GM12891 (cell line): Measurements from ENCODE around the gene DISP3.
"Not testable (repeated sequence)": the region's sequence is repeated elsewhere in the genome, so short reads cannot be mapped to it uniquely, and the experiment has no call there.

Experiments
- DNase-seq: peaks from one replicate; pipeline ENCODE4 v3.0.0; 2011; ENCODE audit warnings: low spot score; ENCODE audit not compliant: insufficient read length
- FAIRE-seq: peaks from 2 replicates; lab custom pipeline; 2011; peaks lifted over from hg19 to GRCh38; lab: Jason Lieb, UNC
- PAX5 ChIP-seq: IDR thresholded peaks from 2 replicates; pipeline ENCODE4 v1.6.1; 2011; ENCODE audit warnings: low read length, moderate library complexity, mild to moderate bottlenecking; ENCODE audit not compliant: insufficient read depth, severe bottlenecking
- POLR2A ChIP-seq: IDR thresholded peaks from 2 replicates; pipeline ENCODE4 v1.6.1; 2011; ENCODE audit warnings: low read depth, low read length, control low read depth
- POLR2AphosphoS5 ChIP-seq: IDR thresholded peaks from 2 replicates; pipeline ENCODE4 v1.6.1; 2011; ENCODE audit warnings: low read depth, low read length, control low read depth
- POU2F2 ChIP-seq: IDR thresholded peaks from 2 replicates; pipeline ENCODE4 v1.6.1; 2011; ENCODE audit warnings: low read depth, mild to moderate bottlenecking, control low read depth, low read length, moderate library complexity
- SPI1 ChIP-seq: IDR thresholded peaks from 2 replicates; pipeline ENCODE4 v1.6.1; 2011; ENCODE audit warnings: low read depth, low read length, control low read depth
- TAF1 ChIP-seq: IDR thresholded peaks from 2 replicates; pipeline ENCODE4 v1.6.1; 2011; ENCODE audit warnings: low read depth, low read length, control low read depth

DISP3 gene

GRCh38 chr1:11575553-11575952, 96.6 kb downstream of the DISP3 start:
- FAIRE-seq (no peak), DNase-seq (no peak)
- TF ChIP-seq TAF1 (no peak), POU2F2 (no peak), SPI1 (no peak), POLR2A (no peak), PAX5 (no peak), POLR2AphosphoS5 (no peak)

- TF ChIP-seq SPI1 (no peak), POLR2A (no peak), POU2F2 (no peak), TAF1 (no peak), POLR2AphosphoS5 (no peak), PAX5 (no peak)
- FAIRE-seq (no peak), DNase-seq (no peak)
Measured at GRCh38 chr1:11576109-11576875, 97.3 kb downstream of the DISP3 start.

GRCh38 chr1:11578004-11578403, 99.0 kb downstream of the DISP3 start:
- FAIRE-seq (no peak), DNase-seq (no peak)
- no peak for TF ChIP-seq POLR2AphosphoS5
- no peak for TF ChIP-seq POLR2A
- no peak for TF ChIP-seq POU2F2
- no peak for TF ChIP-seq PAX5
- TF ChIP-seq TAF1: no peak
- TF ChIP-seq SPI1: no peak

GRCh38 chr1:11579506-11579905, 100.6 kb downstream of the DISP3 start:
- no peak for DNase-seq
- TF ChIP-seq SPI1 (no peak), POU2F2 (no peak), POLR2A (no peak)
- FAIRE-seq: no peak

- FAIRE-seq, DNase-seq: not testable (repeated sequence)
Measured at GRCh38 chr1:11580049-11580448, 101.1 kb downstream of the DISP3 start.

GRCh38 chr1:11581445-11581991, 102.6 kb downstream of the DISP3 start:
- FAIRE-seq (no peak), DNase-seq (no peak)
- TF ChIP-seq POLR2A (no peak), SPI1 (no peak)

GRCh38 chr1:11585389-11585788, 106.4 kb downstream of the DISP3 start:
- FAIRE-seq: no peak
- TF ChIP-seq PAX5 (no peak), POU2F2 (no peak), TAF1 (no peak), SPI1 (no peak), POLR2AphosphoS5 (no peak)
- DNase-seq: no peak
